Loucy (cell line): ENCODE measurements around the gene GNAI3.

Source experiments
- H2AFZ ChIP-seq: fragments of 200-600 bp; sonication (generic); 2 replicates; pipeline ENCODE4 v1.6.0; 2016; ENCODE audit warnings: antibody characterized with exemption, mild to moderate bottlenecking, low read length, moderate library complexity
- H3F3A ChIP-seq: fragments of 200-600 bp; 2 replicates; pipeline ENCODE4 v1.6.0; 2016; ENCODE audit warnings: antibody characterized with exemption, low read depth, mild to moderate bottlenecking
- H3K27me3 ChIP-seq: fragments of 200-600 bp; sonication (generic); 2 replicates; pipeline ENCODE4 v1.6.1; 2014; ENCODE audit warnings: low read length, mild to moderate bottlenecking; ENCODE audit not compliant: insufficient read depth, poor library complexity, severe bottlenecking
- H3K36me3 ChIP-seq: fragments of 200-600 bp; sonication (generic); 2 replicates; pipeline ENCODE4 v1.6.1; 2016; ENCODE audit warnings: low read length; ENCODE audit not compliant: insufficient read depth
- H3K4me1 ChIP-seq: fragments of 200-600 bp; sonication (generic); 2 replicates; pipeline ENCODE4 v1.5.1; 2014; ENCODE audit warnings: low read length, mild to moderate bottlenecking; ENCODE audit not compliant: insufficient read depth, poor library complexity, severe bottlenecking
- H3K4me2 ChIP-seq: fragments of 200-600 bp; sonication (generic); 2 replicates; pipeline ENCODE4 v1.6.0; 2014; ENCODE audit warnings: antibody characterized with exemption, low read length, low read depth, mild to moderate bottlenecking; ENCODE audit not compliant: poor library complexity, severe bottlenecking
- H3K4me3 ChIP-seq: fragments of 200-600 bp; sonication (generic); 2 replicates; pipeline ENCODE4 v1.5.1; 2014; ENCODE audit warnings: low read length, mild to moderate bottlenecking, mixed read lengths; ENCODE audit not compliant: poor library complexity, severe bottlenecking
- H3K79me2 ChIP-seq: fragments of 200-600 bp; sonication (generic); 2 replicates; pipeline ENCODE4 v1.6.1; 2014; ENCODE audit warnings: low read length; ENCODE audit not compliant: insufficient read depth
- H3K9ac ChIP-seq: fragments of 200-600 bp; sonication (generic); 2 replicates; pipeline ENCODE4 v1.6.0; 2014; ENCODE audit warnings: mild to moderate bottlenecking, low read depth, low read length, moderate library complexity; ENCODE audit not compliant: poor library complexity, severe bottlenecking
- H3K9me2 ChIP-seq: fragments of 200-600 bp; sonication (generic); replicated peaks from 2 replicates; pipeline ENCODE4 v1.6.1; 2016; ENCODE audit warnings: low read depth, low read length, mixed read lengths
- H3K9me3 ChIP-seq: fragments of 200-600 bp; sonication (generic); 2 replicates; pipeline ENCODE4 v1.6.1; 2014; ENCODE audit warnings: mild to moderate bottlenecking, antibody characterized with exemption, low read length, low read depth; ENCODE audit not compliant: insufficient read depth
- H4K20me1 ChIP-seq: fragments of 200-600 bp; sonication (generic); 2 replicates; pipeline ENCODE4 v1.6.0; 2014; ENCODE audit warnings: antibody characterized with exemption, low read length, mild to moderate bottlenecking; ENCODE audit not compliant: insufficient read depth, poor library complexity, severe bottlenecking
- EZH2phosphoT487 ChIP-seq: fragments of 200-600 bp; IDR thresholded peaks from 2 replicates; pipeline ENCODE4 v1.6.1; 2018; ENCODE audit warnings: antibody characterized with exemption, mild to moderate bottlenecking, moderate library complexity, borderline replicate concordance
- TF ChIP-seq, protein P1 (sequence below): fragments of 200-600 bp; sonication (generic); conservative IDR thresholded peaks from 2 replicates; pipeline ENCODE4 v1.5.1; 2014; ENCODE audit warnings: mild to moderate bottlenecking, antibody characterized with exemption, low read length

GNAI3 gene

DNA sequence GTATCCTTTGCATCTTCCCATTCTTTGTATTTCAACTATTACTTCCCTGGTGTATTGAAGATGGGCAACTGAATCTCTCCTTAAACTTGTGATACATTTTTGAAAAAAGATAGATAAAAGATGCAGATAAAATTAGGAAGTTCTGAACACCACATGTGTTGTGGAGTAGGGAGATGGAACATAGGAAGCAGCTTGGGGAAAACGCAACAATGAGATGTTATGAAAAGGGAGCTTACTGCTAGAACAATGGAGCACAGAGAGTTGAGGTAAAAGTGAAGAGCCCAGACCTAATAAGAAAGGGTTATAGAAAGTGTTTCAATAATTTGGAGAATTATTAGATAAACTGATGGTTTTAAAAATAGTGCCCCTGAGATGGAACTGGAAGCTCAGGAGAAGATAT, 20.9 kb downstream of the GNAI3 start:
- peaks cover 6% of the 10 kb centered on the region; the same call in 1 of the 2 replicates for H3K36me3 ChIP-seq
- no peak overlapping the region for H3K4me2 ChIP-seq
- H3K9me2 ChIP-seq = no peaks in the 10 kb centered on the region
- H3K9ac ChIP-seq = no peak overlapping the region
- H4K20me1 ChIP-seq = peaks cover 66% of the 10 kb centered on the region
- no peak overlapping the region for H2AFZ ChIP-seq
- H3F3A ChIP-seq = no peaks in the 10 kb centered on the region
- peaks cover 3% of the 10 kb centered on the region for H3K4me1 ChIP-seq
- H3K79me2 ChIP-seq = peaks cover 99% of the 10 kb centered on the region
- no peaks in the 10 kb centered on the region for H3K9me3 ChIP-seq
- no peaks in the 10 kb centered on the region for H3K27me3 ChIP-seq
- TF ChIP-seq, protein P1, sequence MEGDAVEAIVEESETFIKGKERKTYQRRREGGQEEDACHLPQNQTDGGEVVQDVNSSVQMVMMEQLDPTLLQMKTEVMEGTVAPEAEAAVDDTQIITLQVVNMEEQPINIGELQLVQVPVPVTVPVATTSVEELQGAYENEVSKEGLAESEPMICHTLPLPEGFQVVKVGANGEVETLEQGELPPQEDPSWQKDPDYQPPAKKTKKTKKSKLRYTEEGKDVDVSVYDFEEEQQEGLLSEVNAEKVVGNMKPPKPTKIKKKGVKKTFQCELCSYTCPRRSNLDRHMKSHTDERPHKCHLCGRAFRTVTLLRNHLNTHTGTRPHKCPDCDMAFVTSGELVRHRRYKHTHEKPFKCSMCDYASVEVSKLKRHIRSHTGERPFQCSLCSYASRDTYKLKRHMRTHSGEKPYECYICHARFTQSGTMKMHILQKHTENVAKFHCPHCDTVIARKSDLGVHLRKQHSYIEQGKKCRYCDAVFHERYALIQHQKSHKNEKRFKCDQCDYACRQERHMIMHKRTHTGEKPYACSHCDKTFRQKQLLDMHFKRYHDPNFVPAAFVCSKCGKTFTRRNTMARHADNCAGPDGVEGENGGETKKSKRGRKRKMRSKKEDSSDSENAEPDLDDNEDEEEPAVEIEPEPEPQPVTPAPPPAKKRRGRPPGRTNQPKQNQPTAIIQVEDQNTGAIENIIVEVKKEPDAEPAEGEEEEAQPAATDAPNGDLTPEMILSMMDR = no peak
- TF ChIP-seq EZH2phosphoT487 = no peak
- H3K4me3 ChIP-seq = no peak overlapping the region

DNA sequence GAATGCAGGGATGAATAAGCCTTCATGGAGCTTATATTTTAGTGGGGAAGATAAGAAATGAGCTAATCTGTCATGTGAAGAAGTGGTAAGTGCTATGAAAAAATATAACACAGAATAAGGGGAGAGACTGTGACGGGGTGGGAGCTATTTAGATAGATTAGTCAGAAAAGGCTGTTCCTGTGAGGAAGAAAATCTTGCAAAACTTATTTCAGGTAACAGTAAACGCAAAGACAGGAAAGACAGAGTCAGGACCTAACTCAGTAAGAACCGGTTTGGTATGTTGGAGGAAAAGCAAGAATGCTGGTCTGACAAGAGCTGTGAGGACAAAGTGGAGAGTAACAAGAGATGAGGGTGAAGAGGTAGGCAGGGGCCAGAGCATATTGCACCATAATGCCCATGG, 22.0 kb downstream of the GNAI3 start:
- no peak overlapping the region for H3K9ac ChIP-seq
- H3F3A ChIP-seq = no peaks in the 10 kb centered on the region
- no peaks in the 10 kb centered on the region for H3K9me3 ChIP-seq
- no peak overlapping the region for H3K4me3 ChIP-seq
- no peaks in the 10 kb centered on the region for H3K4me1 ChIP-seq
- H3K79me2 ChIP-seq = peaks cover 97% of the 10 kb centered on the region
- no peaks in the 10 kb centered on the region for H3K9me2 ChIP-seq
- no peak overlapping the region for H3K4me2 ChIP-seq
- H2AFZ ChIP-seq = no peak overlapping the region
- peaks cover 12% of the 10 kb centered on the region; the same call in 1 of the 2 replicates for H3K36me3 ChIP-seq
- H3K27me3 ChIP-seq = no peaks in the 10 kb centered on the region
- TF ChIP-seq EZH2phosphoT487 = no peak
- TF ChIP-seq, protein P1 = no peak
- H4K20me1 ChIP-seq = peaks cover 56% of the 10 kb centered on the region

DNA sequence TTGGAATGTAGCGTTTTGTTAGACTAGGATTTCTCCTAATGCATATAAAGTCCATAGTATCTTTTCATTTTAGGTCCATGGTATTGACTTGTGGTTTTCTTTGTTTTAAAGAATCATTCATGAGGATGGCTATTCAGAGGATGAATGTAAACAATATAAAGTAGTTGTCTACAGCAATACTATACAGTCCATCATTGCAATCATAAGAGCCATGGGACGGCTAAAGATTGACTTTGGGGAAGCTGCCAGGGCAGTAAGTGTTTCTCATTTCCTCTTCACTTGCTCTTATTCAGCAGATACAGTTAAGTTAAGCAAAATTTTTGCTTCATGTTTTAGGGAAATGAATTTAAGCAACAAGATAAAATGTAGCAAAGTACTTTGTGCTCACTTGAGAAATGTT, 25.4 kb downstream of the GNAI3 start:
- Histone ChIP-seq H3K4me1 (no peaks in the 10 kb centered on the region), H2AFZ (no peak overlapping the region), H3K9ac (no peak overlapping the region), H4K20me1 (peaks cover 31% of the 10 kb centered on the region), H3K4me3 (no peak overlapping the region), H3F3A (no peaks in the 10 kb centered on the region), H3K9me2 (no peaks in the 10 kb centered on the region), H3K27me3 (no peaks in the 10 kb centered on the region), H3K36me3 (peaks cover 35% of the 10 kb centered on the region), H3K4me2 (no peak overlapping the region), H3K9me3 (no peaks in the 10 kb centered on the region), H3K79me2 (peaks cover 64% of the 10 kb centered on the region)
- no peak for TF ChIP-seq EZH2phosphoT487
- TF ChIP-seq, protein P1 = no peak
